Keratinocyte (primary cell): ENCODE results near the gene CPOX. TPM values are rescaled to one million over a fixed set of nuclear protein-coding genes. Genes with fewer than 3 reads are reported as not detected.

ENCODE experiments used
- DNase-seq: peaks from one replicate; pipeline ENCODE4 v3.0.0-alpha.2; 2011; ENCODE audit warnings: low read depth, missing footprints, low spot score
- FAIRE-seq: peaks from 2 replicates; lab custom pipeline; 2011; peaks lifted over from hg19 to GRCh38; lab: Jason Lieb, UNC
- H2AFZ ChIP-seq: 2 replicates; pipeline ENCODE4 v1.6.0; 2012; ENCODE audit warnings: low read length, control low read depth, inconsistent platforms; ENCODE audit not compliant: control insufficient read depth
- H3K27ac ChIP-seq: 2 replicates; pipeline ENCODE4 v1.5.1; 2011; ENCODE audit warnings: low read length; ENCODE audit not compliant: control insufficient read depth, insufficient read depth
- H3K27me3 ChIP-seq: 3 replicates; pipeline ENCODE4 v1.6.0; 2011; ENCODE audit warnings: low read length; ENCODE audit not compliant: control insufficient read depth, insufficient read depth; ENCODE audit errors: extremely low read depth
- H3K36me3 ChIP-seq, 2 experiments: 2 replicates in 1 of 2; 3 replicates in 1 of 2; pipeline ENCODE4 v1.5.1; 2011; ENCODE audit warnings: low read length in 2 of 2, mild to moderate bottlenecking in 1 of 2; ENCODE audit not compliant: control insufficient read depth in 2 of 2, insufficient read depth in 2 of 2; ENCODE audit errors: extremely low read depth in 1 of 2
- H3K4me1 ChIP-seq: 3 replicates; pipeline ENCODE4 v1.5.1; 2011; ENCODE audit warnings: low read length; ENCODE audit not compliant: control insufficient read depth, insufficient read depth; ENCODE audit errors: extremely low read depth
- H3K4me2 ChIP-seq: 3 replicates; pipeline ENCODE4 v1.6.0; 2011; ENCODE audit warnings: low read depth, low read length; ENCODE audit not compliant: control insufficient read depth, insufficient read depth; ENCODE audit errors: extremely low read depth
- H3K4me3 ChIP-seq, 3 experiments: fragments of 200-600 bp in 1 of 3; sonication (generic) in 1 of 3; 2 replicates in 2 of 3; 3 replicates in 1 of 3; pipeline ENCODE4 v1.5.1; 2011 to 2016; ENCODE audit warnings: low read length in 3 of 3, mild to moderate bottlenecking in 3 of 3, control low read depth in 2 of 3, inconsistent platforms in 1 of 3, low read depth in 1 of 3, mixed read lengths in 1 of 3, mixed run types in 1 of 3, moderate library complexity in 1 of 3; ENCODE audit not compliant: control insufficient read depth in 2 of 3, insufficient read depth in 2 of 3; ENCODE audit errors: extremely low read depth in 1 of 3
- H3K79me2 ChIP-seq: 2 replicates; pipeline ENCODE4 v1.6.0; 2012; ENCODE audit warnings: low read length; ENCODE audit not compliant: control insufficient read depth, insufficient read depth
- H3K9ac ChIP-seq: 3 replicates; pipeline ENCODE4 v1.6.0; 2011; ENCODE audit warnings: low read length; ENCODE audit not compliant: control insufficient read depth, insufficient read depth; ENCODE audit errors: extremely low read depth
- H3K9me1 ChIP-seq: 3 replicates; pipeline ENCODE4 v1.6.0; 2011; ENCODE audit warnings: low read length; ENCODE audit not compliant: control insufficient read depth, insufficient read depth; ENCODE audit errors: extremely low read depth
- H3K9me3 ChIP-seq: 2 replicates; pipeline ENCODE4 v1.5.1; 2012; ENCODE audit warnings: low read depth, low read length; ENCODE audit not compliant: control insufficient read depth
- H4K20me1 ChIP-seq: 3 replicates; pipeline ENCODE4 v1.6.0; 2011; ENCODE audit warnings: low read length; ENCODE audit not compliant: control insufficient read depth, insufficient read depth; ENCODE audit errors: extremely low read depth
- EZH2 ChIP-seq: IDR thresholded peaks from one replicate; pipeline ENCODE4 v1.6.1; 2012; ENCODE audit warnings: inconsistent platforms, mild to moderate bottlenecking, low read length, moderate library complexity
- dilution Hi-C: fragments of 300-500 bp; cut with MboI; formaldehyde crosslinking; loops from one replicate; pipeline ENCODE4 v1.7.0; 2020; ENCODE audit warnings: low sequenced_read_pairs; ENCODE audit not compliant: extremely low pct_ligation_motif_present
- polyA plus RNA-seq, 5 experiments: library from polyadenylated mRNA; depleted of rRNA in 3 of 5; stranded (reverse) in 3 of 5; stranded (forward) in 1 of 5; unstranded in 1 of 5; fragments of >200 nt; gene quantifications; 1 replicate in 1 of 5; 2 replicates in 3 of 5; 3 replicates in 1 of 5; pipeline versions ENCODE4 v1.2.1 to v1.2.3, GENCODE V29; 2011 to 2012; ENCODE audit warnings: missing spikeins in 2 of 5, low read depth in 1 of 5, low replicate concordance in 1 of 5
- TF ChIP-seq, protein P1 (sequence below), 3 experiments: IDR thresholded peaks in 1 of 3; conservative IDR thresholded peaks in 1 of 3; optimal IDR thresholded peaks in 1 of 3; 2 replicates in 2 of 3; 3 replicates in 1 of 3; pipeline versions ENCODE3 to v1.5.1; 2011; ENCODE audit warnings: low read length in 3 of 3, mild to moderate bottlenecking in 3 of 3, moderate library complexity in 2 of 3, control low read depth in 1 of 3, inconsistent platforms in 1 of 3; ENCODE audit not compliant: insufficient read depth in 2 of 3; ENCODE audit errors: extremely low read depth in 1 of 3

CPOX gene
- polyA plus RNA-seq, 1 donor (not counting 4 experiments of a cell fraction or from before 2014, with no cell fraction given) = 29.4 TPM

DNA sequence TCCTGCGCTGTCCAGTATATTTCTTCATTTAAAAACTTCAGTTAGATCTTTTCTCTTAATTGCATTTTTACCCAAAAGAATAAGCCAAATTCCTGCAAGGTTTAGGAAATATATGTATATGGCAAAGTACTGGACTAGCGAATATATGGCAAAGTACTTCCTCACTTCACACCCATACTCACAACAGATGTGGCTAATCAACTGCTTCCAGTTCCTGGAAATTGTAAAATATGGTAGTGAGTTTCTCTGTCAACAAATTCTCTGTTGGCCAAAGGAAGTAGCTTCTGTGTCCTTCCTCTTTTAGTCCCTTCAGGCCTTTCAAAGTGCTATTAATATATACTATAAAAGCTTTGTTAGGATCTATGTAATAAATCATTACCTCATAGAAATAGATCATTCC is 39.7 kb downstream of the CPOX start:
- Histone ChIP-seq H3K9me1 (no peaks in the 10 kb centered on the region), H3K36me3 (no peaks in the 10 kb centered on the region), H3K79me2 (no peaks in the 10 kb centered on the region), H3K9me3 (no peaks in the 10 kb centered on the region), H3K4me2 (no peak overlapping the region), H4K20me1 (no peaks in the 10 kb centered on the region), H3K27me3 (no peaks in the 10 kb centered on the region), H3K9ac (no peak overlapping the region), H3K4me1 (no peaks in the 10 kb centered on the region), H3K4me3 (no peak overlapping the region), H2AFZ (no peak overlapping the region), H3K27ac (no peak overlapping the region)
- dilution Hi-C loops = no loop called here
- TF ChIP-seq, protein P1, sequence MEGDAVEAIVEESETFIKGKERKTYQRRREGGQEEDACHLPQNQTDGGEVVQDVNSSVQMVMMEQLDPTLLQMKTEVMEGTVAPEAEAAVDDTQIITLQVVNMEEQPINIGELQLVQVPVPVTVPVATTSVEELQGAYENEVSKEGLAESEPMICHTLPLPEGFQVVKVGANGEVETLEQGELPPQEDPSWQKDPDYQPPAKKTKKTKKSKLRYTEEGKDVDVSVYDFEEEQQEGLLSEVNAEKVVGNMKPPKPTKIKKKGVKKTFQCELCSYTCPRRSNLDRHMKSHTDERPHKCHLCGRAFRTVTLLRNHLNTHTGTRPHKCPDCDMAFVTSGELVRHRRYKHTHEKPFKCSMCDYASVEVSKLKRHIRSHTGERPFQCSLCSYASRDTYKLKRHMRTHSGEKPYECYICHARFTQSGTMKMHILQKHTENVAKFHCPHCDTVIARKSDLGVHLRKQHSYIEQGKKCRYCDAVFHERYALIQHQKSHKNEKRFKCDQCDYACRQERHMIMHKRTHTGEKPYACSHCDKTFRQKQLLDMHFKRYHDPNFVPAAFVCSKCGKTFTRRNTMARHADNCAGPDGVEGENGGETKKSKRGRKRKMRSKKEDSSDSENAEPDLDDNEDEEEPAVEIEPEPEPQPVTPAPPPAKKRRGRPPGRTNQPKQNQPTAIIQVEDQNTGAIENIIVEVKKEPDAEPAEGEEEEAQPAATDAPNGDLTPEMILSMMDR (optimal IDR thresholded peaks at IDR 0.05 in 1 of 3, IDR thresholded peaks at IDR 0.05 in 1 of 3, conservative IDR thresholded peaks at IDR 0.05 in 1 of 3; ENCODE audit: extremely low read depth in 1 of 3, insufficient read depth in 2 of 3, low read length in 3 of 3) = no peak
- TF ChIP-seq EZH2 = no peak
- DNase-seq (no peak), FAIRE-seq (no peak)

DNA sequence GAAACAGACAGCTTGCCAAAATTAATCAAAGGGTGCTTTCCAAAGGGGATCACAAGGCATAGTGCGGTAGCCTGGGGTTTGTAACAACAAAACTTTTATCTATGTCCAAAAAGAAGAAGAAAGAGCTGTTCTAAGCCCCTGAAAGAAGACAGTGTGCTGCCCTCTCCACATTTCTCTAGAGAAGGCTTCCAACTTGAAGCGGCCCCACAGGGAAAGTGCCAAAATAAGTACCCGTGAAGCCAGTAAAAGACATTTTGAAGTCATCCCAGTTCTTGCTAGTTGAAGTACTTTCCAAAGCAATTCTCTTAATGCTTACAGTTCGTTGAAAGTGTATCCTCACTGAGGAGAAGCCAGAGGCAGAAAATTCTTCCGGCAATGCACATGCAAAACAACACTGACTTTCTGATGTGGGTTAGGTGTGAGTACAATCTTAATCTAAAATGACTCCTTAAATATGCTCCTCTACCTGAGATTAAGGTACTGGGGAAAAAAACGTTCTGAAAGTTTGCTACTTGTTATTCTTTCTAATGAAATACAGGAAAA is 40.3 kb downstream of the CPOX start:
- Histone ChIP-seq H3K9ac (no peak overlapping the region), H3K9me1 (no peaks in the 10 kb centered on the region), H3K79me2 (no peaks in the 10 kb centered on the region), H3K4me2 (no peak overlapping the region), H3K4me1 (no peaks in the 10 kb centered on the region), H4K20me1 (no peaks in the 10 kb centered on the region), H3K27ac (no peak overlapping the region), H3K36me3 (no peaks in the 10 kb centered on the region), H3K9me3 (no peaks in the 10 kb centered on the region), H2AFZ (no peak overlapping the region), H3K4me3 (no peak overlapping the region), H3K27me3 (no peaks in the 10 kb centered on the region)
- no peak for DNase-seq
- FAIRE-seq = no peak
- TF ChIP-seq, protein P1 (optimal IDR thresholded peaks at IDR 0.05 in 1 of 3, IDR thresholded peaks at IDR 0.05 in 1 of 3, conservative IDR thresholded peaks at IDR 0.05 in 1 of 3; ENCODE audit: extremely low read depth in 1 of 3, insufficient read depth in 2 of 3, low read length in 3 of 3) = no peak
- no peak for TF ChIP-seq EZH2
- dilution Hi-C loops = no loop called here
